ENCODE measurements around the gene ARHGAP12.

The ARHGAP12 gene

DNA sequence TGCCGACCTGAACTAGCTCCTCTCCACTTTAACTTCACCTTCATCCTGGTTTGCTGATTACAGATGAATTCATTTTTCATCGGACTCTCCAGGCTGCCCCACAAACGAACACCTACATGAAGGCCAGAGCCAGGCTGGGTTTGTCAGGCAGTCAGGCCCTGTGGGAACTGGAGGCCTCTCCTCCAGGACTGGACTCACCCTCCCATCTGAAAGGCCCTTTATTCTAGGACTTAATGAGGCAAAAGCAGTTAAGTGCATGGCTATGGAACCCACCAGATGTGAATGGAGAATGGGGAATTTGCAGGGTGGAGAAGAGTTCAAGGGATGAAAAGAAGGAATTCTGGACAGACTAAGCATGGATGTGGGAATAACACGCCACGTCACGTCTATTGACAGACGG is 170.8 kb downstream of the ARHGAP12 start:
- TF ChIP-seq, protein P1, sequence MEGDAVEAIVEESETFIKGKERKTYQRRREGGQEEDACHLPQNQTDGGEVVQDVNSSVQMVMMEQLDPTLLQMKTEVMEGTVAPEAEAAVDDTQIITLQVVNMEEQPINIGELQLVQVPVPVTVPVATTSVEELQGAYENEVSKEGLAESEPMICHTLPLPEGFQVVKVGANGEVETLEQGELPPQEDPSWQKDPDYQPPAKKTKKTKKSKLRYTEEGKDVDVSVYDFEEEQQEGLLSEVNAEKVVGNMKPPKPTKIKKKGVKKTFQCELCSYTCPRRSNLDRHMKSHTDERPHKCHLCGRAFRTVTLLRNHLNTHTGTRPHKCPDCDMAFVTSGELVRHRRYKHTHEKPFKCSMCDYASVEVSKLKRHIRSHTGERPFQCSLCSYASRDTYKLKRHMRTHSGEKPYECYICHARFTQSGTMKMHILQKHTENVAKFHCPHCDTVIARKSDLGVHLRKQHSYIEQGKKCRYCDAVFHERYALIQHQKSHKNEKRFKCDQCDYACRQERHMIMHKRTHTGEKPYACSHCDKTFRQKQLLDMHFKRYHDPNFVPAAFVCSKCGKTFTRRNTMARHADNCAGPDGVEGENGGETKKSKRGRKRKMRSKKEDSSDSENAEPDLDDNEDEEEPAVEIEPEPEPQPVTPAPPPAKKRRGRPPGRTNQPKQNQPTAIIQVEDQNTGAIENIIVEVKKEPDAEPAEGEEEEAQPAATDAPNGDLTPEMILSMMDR (IDR thresholded peaks at IDR 0.05; ENCODE audit: low read depth, low read length, missing control alignments): no peak
- H3K4me3 ChIP-seq (replicated peaks; ENCODE audit: low read depth, low read length): no peak overlapping the region
- no peak for DNase-seq (ENCODE audit: extremely low read depth, low read depth)

- TF ChIP-seq, protein P1 (IDR thresholded peaks at IDR 0.05; ENCODE audit: low read depth, low read length, missing control alignments): no peak
- H3K4me3 ChIP-seq (replicated peaks; ENCODE audit: low read depth, low read length): no peak overlapping the region
- no peak for DNase-seq (ENCODE audit: extremely low read depth, low read depth)
Measured at GRCh38 chr10:31757386-31757791, 171.2 kb downstream of the ARHGAP12 start.

DNA sequence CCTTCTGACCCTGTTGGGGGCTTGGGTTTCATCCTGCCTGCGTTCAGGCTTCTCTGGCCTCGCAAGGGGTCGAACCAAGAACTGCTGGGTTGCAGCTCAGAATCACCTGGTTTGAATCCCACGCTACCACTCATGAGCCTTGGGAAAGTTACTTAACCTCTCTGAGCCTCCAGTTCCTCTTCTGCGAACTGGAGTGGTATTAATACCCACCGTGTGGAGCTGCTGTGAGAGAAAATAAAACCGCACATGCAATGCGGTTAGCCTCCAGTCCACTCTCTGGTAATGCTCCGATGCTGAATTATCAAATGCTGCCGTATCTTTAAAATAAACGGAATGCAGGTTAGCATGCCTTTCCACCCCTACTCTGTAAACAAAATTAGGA is 171.9 kb downstream of the ARHGAP12 start:
- H3K4me3 ChIP-seq (replicated peaks; ENCODE audit: low read depth, low read length): no peak overlapping the region
- DNase-seq (ENCODE audit: extremely low read depth, low read depth): no peak

GRCh38 chr10:31756101-31756728 is 172.4 kb downstream of the ARHGAP12 start:
- DNase-seq (ENCODE audit: extremely low read depth, low read depth): no peak
- H3K4me3 ChIP-seq (replicated peaks; ENCODE audit: low read depth, low read length): no peak overlapping the region
- TF ChIP-seq, protein P1 (IDR thresholded peaks at IDR 0.05; ENCODE audit: low read depth, low read length, missing control alignments): no peak

More for the DNA sequence above, 171.9 kb downstream of the ARHGAP12 start:
- TF ChIP-seq, protein P1 (IDR thresholded peaks at IDR 0.05; ENCODE audit: low read depth, low read length, missing control alignments): no peak
